Frontal cortex (tissue), 1 donor: ENCODE measurements around the gene TAGLN. TPM values are rescaled to one million over a fixed set of nuclear protein-coding genes. Genes with fewer than 3 reads are reported as not detected.

Experiments used
- total RNA-seq: library from RNA; depleted of rRNA; stranded (reverse); fragments of >200 nt; gene quantifications from one replicate; pipeline ENCODE4 v1.2.3, GENCODE V29; 2014

Gene TAGLN
- total RNA-seq, 1 donor from 2014 or later = 17.5 TPM

Other genes with a start within 250 kb of the TAGLN start
- gene SIK3, start 100.9 kb upstream of the TAGLN start, total RNA-seq = 27.3 TPM
- 400 TPM for gene PAFAH1B2, start 55.1 kb upstream of the TAGLN start, total RNA-seq
- gene SIDT2, start 20.6 kb upstream of the TAGLN start, total RNA-seq = 9.4 TPM
- 20.0 TPM for gene PCSK7, start 32.7 kb downstream of the TAGLN start, total RNA-seq
- 15.1 TPM for gene RNF214, start 33.3 kb downstream of the TAGLN start, total RNA-seq
- gene BACE1-AS, start 92.0 kb downstream of the TAGLN start, total RNA-seq = 3.7 TPM
- 21.2 TPM for gene BACE1, start 116.9 kb downstream of the TAGLN start, total RNA-seq
- 15.1 TPM for gene CEP164, start 128.5 kb downstream of the TAGLN start, total RNA-seq